ENCODE results near the gene B3GALNT1. TPM values are rescaled to one million over a fixed set of nuclear protein-coding genes. Genes with fewer than 3 reads are reported as not detected.

B3GALNT1 gene
- total RNA-seq, 1 experiment from 2014 or later = 13.2 TPM

GRCh38 chr3:161083131-161083530 is 22.0 kb downstream of the B3GALNT1 start:
- Mint-ChIP-seq H3K27ac (no peak overlapping the region), H3K9me3 (no peaks in the 10 kb centered on the region), H3K4me3 (no peak overlapping the region), H3K36me3 (ENCODE audit: insufficient read depth in 1 of 3, low read depth in 3 of 3) (peaks cover 0 to 8% (median 0%) of the 10 kb centered on the region in 3 experiments; a peak in 1 of 7 replicates), H3K4me1 (no peaks in the 10 kb centered on the region), H3K27me3 (ENCODE audit: low read depth) (no peaks in the 10 kb centered on the region)
- H3K14ac ChIP-seq (ENCODE audit: insufficient read depth, low read length) = no peak overlapping the region
- no peak overlapping the region for H3K56ac ChIP-seq (ENCODE audit: insufficient read length, low read depth, low read length)
- no peaks in the 10 kb centered on the region for H3K9me3 ChIP-seq (ENCODE audit: control insufficient read depth, low read depth, low read length)
- no peak overlapping the region for H2AFZ ChIP-seq (ENCODE audit: low read length)
- no peak overlapping the region for H3K23ac ChIP-seq (ENCODE audit: insufficient read length, low read depth, low read length)
- H3K23me2 ChIP-seq (ENCODE audit: insufficient read length, low read depth, low read length, poor library complexity, severe bottlenecking) = no peaks in the 10 kb centered on the region
- no peak overlapping the region for H2AK5ac ChIP-seq (ENCODE audit: insufficient read length, low read length)
- H3K27me3 ChIP-seq (ENCODE audit: insufficient read depth, low read length) = no peaks in the 10 kb centered on the region
- no peak for TF ChIP-seq CTCF (conservative IDR thresholded peaks at IDR 0.05)
- no peak overlapping the region for H4K8ac ChIP-seq (replicated peaks; ENCODE audit: insufficient read length, low read depth, low read length)
- DNase-seq = no peak
- H3K9ac ChIP-seq (ENCODE audit: extremely low read depth, insufficient read length, low read length) = no peak overlapping the region
- no peak overlapping the region for H4K91ac ChIP-seq (ENCODE audit: insufficient read length, low read depth, low read length)
- no peak overlapping the region for H3K18ac ChIP-seq (ENCODE audit: insufficient read length, low read depth, low read length)
- H2BK5ac ChIP-seq (ENCODE audit: insufficient read length, low read length) = no peak overlapping the region
- WGBS (ENCODE audit: extremely low coverage, insufficient read length, low lambda C conversion rate) = 100% methylated on average over 1 of the region's 1 CpG
- H3K4me2 ChIP-seq (ENCODE audit: insufficient read depth, insufficient read length, low read length) = no peak overlapping the region
- no peaks in the 10 kb centered on the region for H3K79me1 ChIP-seq (ENCODE audit: insufficient read depth, low read depth, low read length, poor library complexity, severe bottlenecking)
- no peaks in the 10 kb centered on the region for H3K79me2 ChIP-seq (ENCODE audit: insufficient read depth, low read length)
- no peaks in the 10 kb centered on the region for H4K20me1 ChIP-seq (ENCODE audit: control insufficient read depth, insufficient read depth, insufficient read length)
- H2BK20ac ChIP-seq (ENCODE audit: low read depth, low read length, poor library complexity, severe bottlenecking) = no peak overlapping the region
- no peak overlapping the region for H4K5ac ChIP-seq (ENCODE audit: insufficient read length, low read depth, low read length)
- H2BK120ac ChIP-seq (ENCODE audit: low read depth, low read length, poor library complexity, severe bottlenecking) = no peak overlapping the region
- H3T11ph ChIP-seq (ENCODE audit: low read length) = no peak overlapping the region
- no peak overlapping the region for H3K4ac ChIP-seq (ENCODE audit: low read depth, low read length)
- H3K4me1 ChIP-seq (ENCODE audit: insufficient read depth, low read length) = no peaks in the 10 kb centered on the region
- no peak overlapping the region for H2BK15ac ChIP-seq (ENCODE audit: low read depth, low read length)
- no peak overlapping the region for H3K27ac ChIP-seq (ENCODE audit: insufficient read length, low read depth, low read length)
- no peak overlapping the region for H2BK12ac ChIP-seq (ENCODE audit: insufficient read length, low read depth, low read length)

Measured in H9 (cell line).